Measurements from ENCODE around the gene OR4M1. TPM values are rescaled to one million over a fixed set of nuclear protein-coding genes. Genes with fewer than 3 reads are reported as not detected.
"Not testable (repeated sequence)": the region's sequence is repeated elsewhere in the genome, so short reads cannot be mapped to it uniquely, and the experiment has no call there.

The OR4M1 gene
- polyA plus RNA-seq, 6 donors from 2014 or later = not detected

DNA sequence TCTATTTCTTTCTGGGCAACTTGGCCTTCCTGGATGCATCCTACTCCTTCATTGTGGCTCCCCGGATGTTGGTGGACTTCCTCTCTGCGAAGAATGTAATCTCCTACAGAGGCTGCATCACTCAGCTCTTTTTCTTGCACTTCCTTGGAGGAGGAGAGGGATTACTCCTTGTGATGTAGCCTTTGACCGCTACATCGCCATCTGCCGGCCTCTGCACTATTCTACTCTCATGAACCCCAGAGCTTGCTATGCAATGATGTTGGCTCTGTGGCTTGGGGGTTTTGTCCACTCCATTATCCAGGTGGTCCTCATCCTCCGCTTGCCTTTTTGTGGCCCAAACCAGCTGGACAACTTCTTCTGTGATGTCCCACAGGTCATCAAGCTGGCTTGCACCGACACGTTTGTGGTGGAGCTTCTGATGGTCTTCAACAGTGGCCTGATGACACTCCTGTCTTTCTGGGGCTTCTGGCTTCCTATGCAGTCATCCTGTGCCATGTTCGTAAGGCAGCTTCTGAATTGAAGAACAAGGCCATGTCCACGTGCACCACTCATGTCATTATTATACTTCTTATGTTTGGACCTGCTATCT lies 23.3 kb downstream of the OR4M1 start:
- H3K4me3 Mint-ChIP-seq; ATAC-seq (ENCODE audit: low read depth in 2 of 2); H3K36me3 Mint-ChIP-seq; H3K27ac Mint-ChIP-seq; DNase-seq; H3K4me1 Mint-ChIP-seq; H3K9me3 Mint-ChIP-seq; H3K27me3 Mint-ChIP-seq: not testable (repeated sequence)

DNA sequence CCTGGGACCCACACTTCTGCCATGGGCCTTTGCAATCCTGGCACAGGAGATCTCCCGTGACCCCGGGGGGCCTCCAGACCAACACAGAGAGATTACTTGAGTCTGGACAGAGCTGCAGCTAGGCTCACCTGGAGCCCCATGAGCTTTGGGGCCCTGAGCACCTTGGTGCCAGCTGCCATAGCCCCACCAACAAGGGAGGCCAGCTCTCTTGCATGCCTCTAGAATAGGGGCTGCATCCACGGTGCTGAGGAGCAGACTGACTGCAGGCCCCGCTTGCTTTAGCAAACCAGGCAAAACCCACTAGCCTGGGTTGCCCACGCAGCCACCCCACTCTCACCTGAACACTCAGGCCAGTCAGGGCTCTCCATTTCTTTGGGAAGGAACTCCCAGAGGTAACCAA lies 26.6 kb downstream of the OR4M1 start:
- Mint-ChIP-seq H3K4me3 (no peak overlapping the region), H3K27ac (no peak overlapping the region), H3K36me3 (no peaks in the 10 kb centered on the region), H3K9me3 (peaks cover 2 to 8% (median 3%) of the 10 kb centered on the region in 7 donors), H3K4me1 (no peaks in the 10 kb centered on the region), H3K27me3 (no peaks in the 10 kb centered on the region)
- DNase-seq (no peak), ATAC-seq (ENCODE audit: low read depth in 2 of 2) (no peak)

DNA sequence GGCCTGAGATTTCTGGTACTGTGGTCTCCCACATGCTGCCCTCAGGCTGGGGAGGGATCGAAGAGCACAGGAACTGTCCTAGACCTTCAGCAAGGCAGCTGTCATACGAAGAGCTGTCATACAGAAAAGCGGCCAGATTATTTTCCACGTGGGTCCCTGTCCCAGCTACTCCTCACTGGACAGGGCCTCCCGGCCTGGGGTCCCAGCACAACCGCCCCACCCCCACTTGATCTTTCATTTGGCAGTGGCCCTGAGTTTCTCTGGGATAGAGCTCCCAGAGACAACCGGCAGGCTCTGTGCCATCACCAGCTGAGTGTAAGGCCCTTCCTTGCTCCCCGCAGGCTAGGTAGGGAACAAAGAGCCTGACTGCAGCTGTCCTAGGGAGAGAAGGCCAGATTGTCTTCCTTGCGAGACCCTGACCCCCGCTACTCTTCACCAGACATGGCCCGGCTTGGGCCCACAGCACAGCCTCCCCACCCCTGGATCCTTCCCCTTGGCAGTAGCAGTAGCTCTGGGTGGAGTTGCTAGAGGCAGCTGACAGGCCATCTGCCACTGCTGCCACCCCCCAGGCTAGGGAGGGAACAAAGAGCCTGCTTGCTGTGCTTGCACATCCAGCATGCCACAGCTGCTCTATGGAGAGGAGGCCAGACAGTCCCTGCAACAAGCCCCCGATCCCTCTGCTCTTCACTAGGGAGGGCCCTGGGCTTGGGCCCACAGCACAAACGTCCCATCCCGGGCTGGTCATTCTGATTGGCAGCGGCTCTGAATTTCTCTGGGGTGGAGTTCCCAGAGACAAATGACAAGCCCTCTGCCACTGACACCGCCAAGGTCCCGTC lies 27.2 kb downstream of the OR4M1 start:
- no peaks in the 10 kb centered on the region for H3K4me1 Mint-ChIP-seq
- H3K4me3 Mint-ChIP-seq = no peak overlapping the region
- no peaks in the 10 kb centered on the region for H3K36me3 Mint-ChIP-seq
- DNase-seq (no peak), ATAC-seq (ENCODE audit: low read depth in 2 of 2) (no peak)
- H3K9me3 Mint-ChIP-seq = peaks cover 2 to 8% (median 3%) of the 10 kb centered on the region in 7 donors
- no peaks in the 10 kb centered on the region for H3K27me3 Mint-ChIP-seq
- H3K27ac Mint-ChIP-seq = no peak overlapping the region

DNA sequence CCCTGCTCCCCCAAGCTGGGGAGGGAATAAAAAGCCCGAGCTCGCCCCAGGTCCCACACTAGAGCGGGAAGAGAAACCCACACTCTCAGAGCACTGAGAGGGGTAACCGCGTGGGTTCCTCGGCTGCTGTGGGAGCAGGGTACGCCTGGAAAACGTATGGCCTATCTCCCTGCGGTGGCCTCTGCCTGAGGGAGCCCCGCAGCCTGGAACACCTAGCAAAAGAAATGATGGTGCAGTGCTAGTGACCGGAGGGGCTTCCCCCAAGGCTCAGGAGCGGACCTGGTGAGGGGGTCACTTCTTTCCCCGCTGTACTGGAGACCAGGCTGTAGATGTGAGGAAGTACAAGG lies 27.8 kb downstream of the OR4M1 start:
- no peaks in the 10 kb centered on the region for H3K36me3 Mint-ChIP-seq
- H3K4me1 Mint-ChIP-seq = no peaks in the 10 kb centered on the region
- H3K4me3 Mint-ChIP-seq = no peak overlapping the region
- ATAC-seq (ENCODE audit: low read depth in 2 of 2) (no peak), DNase-seq (no peak)
- no peak overlapping the region for H3K27ac Mint-ChIP-seq
- no peaks in the 10 kb centered on the region for H3K27me3 Mint-ChIP-seq
- peaks cover 2 to 8% (median 3%) of the 10 kb centered on the region in 7 donors for H3K9me3 Mint-ChIP-seq

DNA sequence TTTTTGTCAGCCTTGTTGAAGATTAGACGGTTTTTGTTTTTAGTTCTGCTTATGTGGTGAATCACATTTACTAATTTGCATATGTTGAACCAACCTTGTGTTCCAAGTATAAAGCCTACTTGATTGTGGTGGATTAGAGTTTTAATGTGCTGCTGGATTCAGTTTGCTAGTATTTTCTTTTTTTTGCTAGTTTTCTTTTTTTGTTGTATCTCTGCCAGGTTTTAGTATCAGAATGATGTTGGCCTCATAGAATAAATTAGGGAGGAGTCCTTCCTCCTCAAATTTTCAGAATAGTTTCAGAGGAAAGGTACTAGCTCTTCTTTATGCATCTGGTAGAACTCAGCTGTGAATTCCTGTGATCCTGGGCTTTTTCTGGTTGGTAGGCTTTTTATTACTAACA lies 30.2 kb downstream of the OR4M1 start, which contains the start of gene OR4N2:
Gene OR4N2, plus strand, starts transcription at position 301 of the 400 bp plus-strand sequence. CDS start 23,679 bp downstream, outside the sequence.
- not testable (repeated sequence) for H3K27me3 Mint-ChIP-seq; H3K9me3 Mint-ChIP-seq; H3K27ac Mint-ChIP-seq; DNase-seq; ATAC-seq (ENCODE audit: low read depth in 2 of 2); H3K36me3 Mint-ChIP-seq; H3K4me3 Mint-ChIP-seq; H3K4me1 Mint-ChIP-seq

DNA sequence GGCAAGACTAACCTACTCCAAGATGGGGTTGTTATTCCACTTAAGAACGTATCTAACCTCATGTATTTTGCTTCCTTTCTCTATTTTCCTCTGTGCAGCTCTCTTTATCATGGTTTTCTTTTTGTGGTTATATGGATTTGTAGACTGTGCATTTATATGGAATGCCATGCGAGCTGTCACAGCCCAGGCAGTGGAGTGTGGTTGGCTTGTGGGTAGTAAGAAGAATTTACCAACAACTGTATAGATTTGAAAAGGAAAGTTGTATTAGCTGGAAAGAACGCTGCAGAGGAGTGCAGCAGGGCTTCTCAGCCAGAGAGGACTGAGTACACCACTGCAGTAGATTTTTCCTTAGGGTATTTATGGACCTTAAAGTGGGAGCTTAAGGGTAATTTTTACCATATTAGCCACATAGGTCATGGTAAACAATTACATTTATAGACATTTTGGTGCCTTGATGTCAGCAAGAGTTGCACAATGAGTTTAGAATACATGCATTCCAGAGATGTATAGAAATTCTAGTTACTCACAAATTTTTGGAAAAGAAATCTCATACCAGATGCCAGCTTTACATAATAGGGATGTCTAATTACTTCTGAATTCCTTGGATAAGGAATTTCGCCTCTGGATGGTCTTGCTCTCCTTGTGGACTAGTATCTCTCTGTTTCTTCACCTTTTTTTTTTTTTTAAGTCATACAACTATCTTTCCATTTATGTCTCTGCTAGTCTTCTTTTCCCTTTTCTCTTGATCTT lies 40.0 kb downstream of the OR4M1 start:
- not testable (repeated sequence) for H3K27ac Mint-ChIP-seq; ATAC-seq (ENCODE audit: low read depth in 2 of 2); H3K4me3 Mint-ChIP-seq; H3K4me1 Mint-ChIP-seq; H3K36me3 Mint-ChIP-seq; H3K27me3 Mint-ChIP-seq; DNase-seq
- H3K9me3 Mint-ChIP-seq = peaks cover 0 to 20% (median 4%) of the 10 kb centered on the region in 7 donors

DNA sequence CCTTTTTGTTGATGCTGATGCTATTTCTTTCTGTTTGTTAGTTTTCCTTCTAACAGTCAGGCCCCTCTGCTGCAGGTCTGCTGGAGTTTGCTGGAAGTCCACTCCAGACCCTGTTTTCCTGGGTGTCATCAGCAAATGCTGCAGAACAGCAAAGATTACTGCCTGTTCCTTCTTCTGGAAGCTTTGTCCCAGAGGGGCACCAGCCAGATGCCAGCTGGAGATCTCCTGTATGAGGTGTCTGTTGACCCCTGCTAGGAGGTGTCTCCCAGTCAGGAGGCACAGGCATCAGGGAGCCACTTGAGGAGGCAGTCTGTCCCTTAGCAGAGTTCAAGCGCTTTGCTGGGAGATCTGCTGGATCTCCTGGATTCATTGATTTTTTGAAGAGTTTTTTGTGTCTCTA lies 46.6 kb downstream of the OR4M1 start:
- H3K9me3 Mint-ChIP-seq = peaks cover 2 to 13% (median 5%) of the 10 kb centered on the region in 7 donors
- not testable (repeated sequence) for H3K36me3 Mint-ChIP-seq; H3K27me3 Mint-ChIP-seq; H3K4me3 Mint-ChIP-seq; ATAC-seq (ENCODE audit: low read depth in 2 of 2); H3K27ac Mint-ChIP-seq; H3K4me1 Mint-ChIP-seq; DNase-seq

DNA sequence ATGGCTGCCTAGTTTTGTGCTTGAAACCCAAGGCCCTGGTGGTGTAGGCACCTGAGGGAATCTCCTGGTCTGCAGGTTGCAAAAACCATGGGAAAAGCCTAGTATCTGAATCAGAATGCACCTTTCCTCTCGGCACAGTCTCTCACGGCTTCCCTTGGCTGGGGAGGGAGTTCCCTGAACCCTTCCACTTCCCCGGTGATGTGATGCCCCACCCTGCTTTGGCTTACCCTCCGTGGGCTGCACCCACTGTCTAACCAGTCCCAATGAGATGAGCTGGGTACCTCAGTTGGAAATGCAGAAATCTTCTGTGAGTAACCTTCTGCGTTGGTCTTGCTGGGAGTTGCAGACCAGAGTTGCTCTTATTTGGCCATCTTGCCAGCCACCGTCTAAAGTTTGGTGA lies 47.7 kb downstream of the OR4M1 start:
- Mint-ChIP-seq H3K27ac (peak overlapping the region in 1 of 6 donors; percentile 16), H3K9me3 (peaks cover 2 to 13% (median 5%) of the 10 kb centered on the region in 7 donors)
- H3K4me1 Mint-ChIP-seq; DNase-seq; ATAC-seq (ENCODE audit: low read depth in 2 of 2); H3K36me3 Mint-ChIP-seq; H3K27me3 Mint-ChIP-seq; H3K4me3 Mint-ChIP-seq: not testable (repeated sequence)

DNA sequence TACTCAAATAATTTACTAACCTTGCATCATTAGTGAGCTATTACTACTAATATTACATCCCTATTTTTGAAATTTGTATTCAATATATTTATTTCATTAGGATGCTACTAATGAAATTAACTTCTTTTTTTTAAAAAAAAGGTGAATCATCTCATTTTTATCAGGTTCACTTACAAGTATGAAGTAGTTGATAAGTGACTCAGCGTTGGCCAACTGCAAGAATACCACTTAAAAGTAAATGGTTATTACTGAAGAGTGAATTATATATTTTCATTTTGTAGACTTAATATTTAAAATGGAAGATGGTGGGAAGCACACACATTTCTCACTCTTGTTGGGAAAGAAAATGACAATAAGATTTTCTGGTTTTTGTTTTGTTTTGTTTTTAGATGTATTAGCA lies 49.9 kb downstream of the OR4M1 start:
- H3K27ac Mint-ChIP-seq = no peak overlapping the region
- ATAC-seq (ENCODE audit: low read depth in 2 of 2) (no peak), DNase-seq (no peak)
- H3K4me3 Mint-ChIP-seq = no peak overlapping the region
- peaks cover 2 to 13% (median 5%) of the 10 kb centered on the region in 7 donors for H3K9me3 Mint-ChIP-seq
- H3K4me1 Mint-ChIP-seq = no peaks in the 10 kb centered on the region
- no peaks in the 10 kb centered on the region for H3K27me3 Mint-ChIP-seq
- no peaks in the 10 kb centered on the region for H3K36me3 Mint-ChIP-seq

DNA sequence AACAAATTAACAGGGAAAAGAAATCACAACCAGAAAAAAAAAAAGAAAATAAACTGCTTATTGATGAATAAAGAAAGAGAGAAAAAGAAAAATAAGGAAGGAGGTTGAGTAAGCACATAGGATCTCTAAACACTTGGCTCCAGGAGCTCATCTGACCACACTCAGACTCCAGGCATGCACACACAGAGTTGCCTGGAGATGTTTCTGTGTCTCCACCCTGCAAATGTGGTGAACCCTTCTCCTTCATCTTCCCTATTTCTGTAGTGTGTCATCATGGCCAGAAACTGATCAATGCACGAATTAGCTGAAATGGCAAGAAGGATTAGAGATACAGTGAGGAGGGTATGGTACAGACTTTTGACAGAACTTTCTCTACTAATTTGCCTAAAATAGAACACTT lies 50.5 kb downstream of the OR4M1 start:
- H3K27me3 Mint-ChIP-seq = no peaks in the 10 kb centered on the region
- H3K36me3 Mint-ChIP-seq = no peaks in the 10 kb centered on the region
- H3K9me3 Mint-ChIP-seq = peaks cover 2 to 13% (median 5%) of the 10 kb centered on the region in 7 donors
- ATAC-seq (ENCODE audit: low read depth in 2 of 2) = no peak
- no peak for DNase-seq
- H3K4me3 Mint-ChIP-seq = no peak overlapping the region
- H3K4me1 Mint-ChIP-seq = no peaks in the 10 kb centered on the region
- H3K27ac Mint-ChIP-seq = no peak overlapping the region

DNA sequence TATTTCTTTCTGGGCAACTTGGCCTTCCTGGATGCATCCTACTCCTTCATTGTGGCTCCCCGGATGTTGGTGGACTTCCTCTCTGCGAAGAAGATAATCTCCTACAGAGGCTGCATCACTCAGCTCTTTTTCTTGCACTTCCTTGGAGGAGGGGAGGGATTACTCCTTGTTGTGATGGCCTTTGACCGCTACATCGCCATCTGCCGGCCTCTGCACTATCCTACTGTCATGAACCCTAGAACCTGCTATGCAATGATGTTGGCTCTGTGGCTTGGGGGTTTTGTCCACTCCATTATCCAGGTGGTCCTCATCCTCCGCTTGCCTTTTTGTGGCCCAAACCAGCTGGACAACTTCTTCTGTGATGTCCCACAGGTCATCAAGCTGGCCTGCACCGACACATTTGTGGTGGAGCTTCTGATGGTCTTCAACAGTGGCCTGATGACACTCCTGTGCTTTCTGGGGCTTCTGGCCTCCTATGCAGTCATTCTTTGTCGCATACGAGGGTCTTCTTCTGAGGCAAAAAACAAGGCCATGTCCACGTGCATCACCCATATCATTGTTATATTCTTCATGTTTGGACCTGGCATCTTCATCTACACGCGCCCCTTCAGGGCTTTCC lies 54.4 kb downstream of the OR4M1 start:
- H3K27ac Mint-ChIP-seq; H3K27me3 Mint-ChIP-seq; H3K4me1 Mint-ChIP-seq; H3K4me3 Mint-ChIP-seq; ATAC-seq (ENCODE audit: low read depth in 2 of 2); H3K9me3 Mint-ChIP-seq; DNase-seq; H3K36me3 Mint-ChIP-seq: not testable (repeated sequence)

DNA sequence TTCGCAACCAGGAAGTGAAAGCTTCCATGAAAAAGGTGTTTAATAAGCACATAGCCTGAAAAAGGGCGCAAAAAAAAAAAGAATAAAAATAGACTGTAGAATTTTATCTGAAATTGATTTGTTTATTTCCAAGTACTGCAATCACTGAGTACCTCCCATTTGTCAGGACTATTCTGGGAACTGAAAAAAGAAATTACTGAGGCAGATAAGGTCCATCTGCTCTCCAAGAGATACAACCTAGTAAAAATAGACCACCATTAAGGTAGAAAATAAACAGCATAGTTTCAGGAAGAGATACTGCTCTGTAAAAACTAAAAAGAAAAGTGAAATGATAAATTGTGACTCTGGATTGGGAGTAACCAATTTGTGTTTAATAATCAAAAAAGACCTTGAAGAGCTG lies 55.0 kb downstream of the OR4M1 start:
- Mint-ChIP-seq H3K27ac (no peak overlapping the region), H3K36me3 (no peaks in the 10 kb centered on the region), H3K4me3 (no peak overlapping the region), H3K9me3 (peaks cover 0 to 9% (median 0%) of the 10 kb centered on the region in 7 donors), H3K27me3 (no peaks in the 10 kb centered on the region), H3K4me1 (no peaks in the 10 kb centered on the region)
- ATAC-seq (ENCODE audit: low read depth in 2 of 2) = no peak
- no peak for DNase-seq

Data from naive B cell (primary cell).